Ishikawa (cell line): ENCODE results near the gene EHF.

Source experiments
- EP300 ChIP-seq: IDR thresholded peaks from 2 replicates; pipeline ENCODE4 v1.6.1; 2012; ENCODE audit warnings: borderline replicate concordance
- NFIC ChIP-seq: IDR thresholded peaks from 2 replicates; pipeline ENCODE4 v1.6.1; 2012
- RAD21 ChIP-seq: IDR thresholded peaks from 2 replicates; pipeline ENCODE4 v1.6.1; 2012; ENCODE audit warnings: low read depth
- REST ChIP-seq: IDR thresholded peaks from 2 replicates; pipeline ENCODE4 v1.6.1; 2012; ENCODE audit warnings: low read depth, mild to moderate bottlenecking
- TAF1 ChIP-seq: IDR thresholded peaks from 2 replicates; pipeline ENCODE4 v1.6.1; 2012; ENCODE audit warnings: low read depth, mild to moderate bottlenecking
- YY1 ChIP-seq: IDR thresholded peaks from 2 replicates; pipeline ENCODE4 v1.6.1; 2012; ENCODE audit warnings: low read depth

- TF ChIP-seq REST (no peak), NFIC (no peak), TAF1 (no peak), EP300 (no peak), RAD21 (no peak), YY1 (no peak)
Observed at GRCh38 chr11:34671946-34672345, 51.1 kb downstream of the EHF start.
